H1 (cell line): ENCODE measurements around the gene NDRG4. TPM values are rescaled to one million over a fixed set of nuclear protein-coding genes. Genes with fewer than 3 reads are reported as not detected.

Source experiments
- polyA plus RNA-seq, 7 experiments: library from polyadenylated mRNA; depleted of rRNA in 3 of 7; stranded (reverse) in 5 of 7; unstranded in 2 of 7; fragments of >200 nt in 5 of 7; fragments of 200-250 nt in 2 of 7; gene quantifications; 1 replicate in 5 of 7; 2 replicates in 1 of 7; 4 replicates in 1 of 7; pipeline versions ENCODE4 v1.2.1 to v1.2.3, GENCODE V29; 2011 to 2013; ENCODE audit warnings: missing spikeins in 2 of 7, mixed read lengths in 2 of 7
- total RNA-seq: library from RNA; stranded (reverse); fragmentation: NEBNext Ultra II Directional; extraction: Animal tissue kit (Norgen Biotek cat#: 25700); gene quantifications from 2 replicates; pipeline ENCODE4 v1.2.1, GENCODE V29; 2021
- TF ChIP-seq, protein P1 (sequence below): IDR thresholded peaks from 2 replicates; pipeline ENCODE4 v1.6.1; 2012; ENCODE audit warnings: low read length, inconsistent platforms

NDRG4 gene
- total and polyA plus RNA-seq, 2 of the 8 experiments (the other 6 are each of a cell fraction or from before 2014, with no cell fraction given): 20.8 to 30.9 TPM

DNA sequence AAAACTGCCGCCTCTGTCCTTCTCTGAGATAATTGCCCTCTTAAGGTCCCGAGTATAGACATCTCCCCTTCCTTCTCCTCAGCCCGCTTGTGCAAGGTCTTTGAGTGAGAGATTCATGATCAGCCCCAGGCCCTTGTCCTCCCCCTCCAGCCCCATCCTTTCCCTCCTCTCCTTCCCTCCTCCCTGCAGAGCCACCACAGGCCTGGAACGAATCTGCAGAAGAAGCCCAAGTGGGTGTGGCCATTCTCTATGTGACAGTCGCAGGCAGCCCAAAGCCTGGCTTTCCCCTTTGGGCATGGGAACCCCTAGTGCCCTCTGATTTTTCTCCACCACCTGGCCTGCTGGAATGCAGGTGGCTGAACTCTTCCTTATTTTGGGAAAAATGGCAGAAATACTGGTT, 7.2 kb upstream of the NDRG4 start (continued):
- TF ChIP-seq, protein P1, sequence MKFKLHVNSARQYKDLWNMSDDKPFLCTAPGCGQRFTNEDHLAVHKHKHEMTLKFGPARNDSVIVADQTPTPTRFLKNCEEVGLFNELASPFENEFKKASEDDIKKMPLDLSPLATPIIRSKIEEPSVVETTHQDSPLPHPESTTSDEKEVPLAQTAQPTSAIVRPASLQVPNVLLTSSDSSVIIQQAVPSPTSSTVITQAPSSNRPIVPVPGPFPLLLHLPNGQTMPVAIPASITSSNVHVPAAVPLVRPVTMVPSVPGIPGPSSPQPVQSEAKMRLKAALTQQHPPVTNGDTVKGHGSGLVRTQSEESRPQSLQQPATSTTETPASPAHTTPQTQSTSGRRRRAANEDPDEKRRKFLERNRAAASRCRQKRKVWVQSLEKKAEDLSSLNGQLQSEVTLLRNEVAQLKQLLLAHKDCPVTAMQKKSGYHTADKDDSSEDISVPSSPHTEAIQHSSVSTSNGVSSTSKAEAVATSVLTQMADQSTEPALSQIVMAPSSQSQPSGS: no peak
